ENCODE measurements around the gene ARMCX5. TPM values are rescaled to one million over a fixed set of nuclear protein-coding genes. Genes with fewer than 3 reads are reported as not detected.

The ARMCX5 gene
- total and polyA plus RNA-seq, 2 of the 8 experiments (the other 6 are each of a cell fraction or from before 2014, with no cell fraction given) = 8.6 to 10.9 TPM

DNA sequence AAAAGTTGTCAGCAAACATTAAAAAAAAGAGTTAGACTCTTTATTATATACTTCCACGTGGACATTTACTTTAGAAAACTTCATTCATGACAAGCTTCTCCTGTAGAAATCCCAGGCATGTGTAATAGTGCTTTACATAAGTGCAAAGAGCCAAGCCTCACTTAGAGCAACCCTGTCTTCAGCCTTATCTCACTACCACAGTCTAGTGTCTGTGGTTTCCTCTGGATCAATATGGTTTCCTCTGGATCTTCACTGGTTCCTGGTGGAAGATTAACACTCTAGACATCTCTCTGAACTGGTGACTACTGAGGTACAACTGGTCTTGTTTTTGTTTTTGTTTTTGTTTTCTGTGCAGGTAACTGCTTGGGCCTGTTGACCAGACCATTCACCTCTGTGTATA, 18.4 kb upstream of the ARMCX5 start:
- H4K20me1 ChIP-seq (replicated peaks in 1 of 2; ENCODE audit: control insufficient read depth in 1 of 2, insufficient read depth in 2 of 2, low read length in 2 of 2) = no peaks in the 10 kb centered on the region
- no peak for DNase-seq (ENCODE audit: low read depth in 1 of 2, low spot score in 2 of 2)
- H4K91ac ChIP-seq (replicated peaks; ENCODE audit: insufficient read length, low read length) = no peak overlapping the region
- H3K18ac ChIP-seq (ENCODE audit: extremely low read depth, low read length) = no peak overlapping the region
- FAIRE-seq = no peak
- H3K4me3 ChIP-seq (ENCODE audit: extremely low read depth in 1 of 4, insufficient read depth in 2 of 4, low read depth in 3 of 4, low read length in 4 of 4) = no peak overlapping the region
- no peak overlapping the region for H3K14ac ChIP-seq (ENCODE audit: insufficient read length)
- no peaks in the 10 kb centered on the region for H3K4me1 ChIP-seq (replicated peaks in 1 of 4; ENCODE audit: control insufficient read depth in 3 of 4, insufficient read depth in 4 of 4, low read length in 3 of 4)
- H3K23me2 ChIP-seq (ENCODE audit: low read depth, low read length) = no peaks in the 10 kb centered on the region
- no peak overlapping the region for H4K5ac ChIP-seq (ENCODE audit: insufficient read length, low read depth, low read length)
- ChIA-PET CTCF (ENCODE audit: partially characterized antibody) (no interaction called here), POLR2A (ENCODE audit: partially characterized antibody) (no interaction called here)
- no peak overlapping the region for H2BK20ac ChIP-seq (ENCODE audit: low read length)
- no peaks in the 10 kb centered on the region for H3K79me2 ChIP-seq (ENCODE audit: control insufficient read depth in 1 of 2, insufficient read depth in 2 of 2, low read length in 2 of 2)
- no peak overlapping the region for H3K4ac ChIP-seq (replicated peaks; ENCODE audit: insufficient read length, low read depth, low read length)
- no peaks in the 10 kb centered on the region for H3K27me3 ChIP-seq (replicated peaks in 1 of 4; ENCODE audit: control insufficient read depth in 3 of 4, extremely low read depth in 1 of 4, insufficient read depth in 3 of 4, low read length in 3 of 4)
- no CpG with 5 or more reads among the region's 1 CpG for WGBS, 2 experiments (ENCODE audit: extremely low coverage in 1 of 2, insufficient coverage in 1 of 2, insufficient read length in 1 of 2, insufficient replicate concordance in 2 of 2, low coverage in 1 of 2, low lambda C conversion rate in 2 of 2, missing lambda C conversion rate in 1 of 2)
- H3K9ac ChIP-seq (replicated peaks in 1 of 4; ENCODE audit: extremely low read depth in 1 of 4, low read depth in 3 of 4, low read length in 3 of 4) = no peak overlapping the region
- no peak overlapping the region for H3K4me2 ChIP-seq (ENCODE audit: insufficient read depth in 1 of 2, low read depth in 2 of 2, low read length in 2 of 2)
- no peak overlapping the region for H2BK120ac ChIP-seq (replicated peaks; ENCODE audit: low read depth, low read length)
- H2BK15ac ChIP-seq (ENCODE audit: low read length) = no peak overlapping the region
- no peak overlapping the region for H3K27ac ChIP-seq (ENCODE audit: low read depth, low read length)
- H3K79me1 ChIP-seq (ENCODE audit: low read depth, low read length) = no peaks in the 10 kb centered on the region
- H2AK5ac ChIP-seq (ENCODE audit: low read depth, low read length) = no peak overlapping the region
- no peak overlapping the region for H4K8ac ChIP-seq (ENCODE audit: extremely low read depth, insufficient read depth, low read length)
- no peaks in the 10 kb centered on the region for H3K9me3 ChIP-seq (ENCODE audit: insufficient read depth in 2 of 2, low read depth in 1 of 2, low read length in 1 of 2)
- no peak overlapping the region for H2BK12ac ChIP-seq (ENCODE audit: low read depth, low read length)
- no peak overlapping the region for H3K56ac ChIP-seq (replicated peaks; ENCODE audit: insufficient read length, low read depth, low read length)
- no peaks in the 10 kb centered on the region for H3K36me3 ChIP-seq (ENCODE audit: control insufficient read depth in 2 of 4, insufficient read depth in 4 of 4, low read length in 3 of 4)
- H2BK5ac ChIP-seq (ENCODE audit: low read depth, low read length) = no peak overlapping the region
- no peak overlapping the region for H3K23ac ChIP-seq (ENCODE audit: insufficient read length)
- no peak overlapping the region for H2AFZ ChIP-seq (ENCODE audit: low read length)
- TF ChIP-seq YY1 (IDR thresholded peaks at IDR 0.05; ENCODE audit: low read depth, low read length) (no peak), FOSL1 (IDR thresholded peaks at IDR 0.05; ENCODE audit: insufficient read depth, low read depth, low read length) (no peak), SAP30 (IDR thresholded peaks at IDR 0.05; ENCODE audit: insufficient read depth, insufficient replicate concordance, low read length) (no peak), SP2 (IDR thresholded peaks at IDR 0.05; ENCODE audit: low read length) (no peak), TCF12 (IDR thresholded peaks at IDR 0.05; ENCODE audit: low read depth, low read length) (no peak), MAFK (IDR thresholded peaks at IDR 0.05; ENCODE audit: low read depth, low read length) (no peak), TBP (IDR thresholded peaks at IDR 0.05; ENCODE audit: low read depth, low read length) (no peak), CREB1 (IDR thresholded peaks at IDR 0.05) (no peak), SIRT6 (IDR thresholded peaks at IDR 0.05; ENCODE audit: low read length) (no peak), EZH2 (IDR thresholded peaks at IDR 0.05; ENCODE audit: low read depth, low read length, severe bottlenecking) (no peak), RNF2 (IDR thresholded peaks at IDR 0.05; ENCODE audit: borderline replicate concordance, low read depth, low read length, missing control alignments, poor library complexity, severe bottlenecking) (no peak), SP1 (IDR thresholded peaks at IDR 0.05; ENCODE audit: low read depth, low read length) (no peak), KDM1A (IDR thresholded peaks at IDR 0.05; ENCODE audit: borderline replicate concordance, low read length) (no peak)
- TF ChIP-seq, protein P1, sequence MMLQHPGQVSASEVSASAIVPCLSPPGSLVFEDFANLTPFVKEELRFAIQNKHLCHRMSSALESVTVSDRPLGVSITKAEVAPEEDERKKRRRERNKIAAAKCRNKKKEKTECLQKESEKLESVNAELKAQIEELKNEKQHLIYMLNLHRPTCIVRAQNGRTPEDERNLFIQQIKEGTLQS (IDR thresholded peaks at IDR 0.05; ENCODE audit: insufficient read depth, low read depth, low read length) = no peak
- TF ChIP-seq, protein P2, sequence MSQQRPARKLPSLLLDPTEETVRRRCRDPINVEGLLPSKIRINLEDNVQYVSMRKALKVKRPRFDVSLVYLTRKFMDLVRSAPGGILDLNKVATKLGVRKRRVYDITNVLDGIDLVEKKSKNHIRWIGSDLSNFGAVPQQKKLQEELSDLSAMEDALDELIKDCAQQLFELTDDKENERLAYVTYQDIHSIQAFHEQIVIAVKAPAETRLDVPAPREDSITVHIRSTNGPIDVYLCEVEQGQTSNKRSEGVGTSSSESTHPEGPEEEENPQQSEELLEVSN (IDR thresholded peaks at IDR 0.05) = no peak

Measured in H1 (cell line).